Glomerular endothelial cell (primary cell): Measurements from ENCODE around the gene YLPM1. TPM values are rescaled to one million over a fixed set of nuclear protein-coding genes. Genes with fewer than 3 reads are reported as not detected.

Experiments
- DNase-seq: peaks from one replicate; pipeline ENCODE4 v3.0.0-alpha.2; 2011; ENCODE audit warnings: low read depth, low spot score; ENCODE audit errors: extremely low read depth
- total RNA-seq: library from RNA; depleted of rRNA; stranded (reverse); fragments of >200 nt; gene quantifications from 2 replicates; pipeline ENCODE4 v1.2.3, GENCODE V29; 2015

YLPM1 gene
- total RNA-seq, 1 donor from 2014 or later, result 62.5 TPM

DNA sequence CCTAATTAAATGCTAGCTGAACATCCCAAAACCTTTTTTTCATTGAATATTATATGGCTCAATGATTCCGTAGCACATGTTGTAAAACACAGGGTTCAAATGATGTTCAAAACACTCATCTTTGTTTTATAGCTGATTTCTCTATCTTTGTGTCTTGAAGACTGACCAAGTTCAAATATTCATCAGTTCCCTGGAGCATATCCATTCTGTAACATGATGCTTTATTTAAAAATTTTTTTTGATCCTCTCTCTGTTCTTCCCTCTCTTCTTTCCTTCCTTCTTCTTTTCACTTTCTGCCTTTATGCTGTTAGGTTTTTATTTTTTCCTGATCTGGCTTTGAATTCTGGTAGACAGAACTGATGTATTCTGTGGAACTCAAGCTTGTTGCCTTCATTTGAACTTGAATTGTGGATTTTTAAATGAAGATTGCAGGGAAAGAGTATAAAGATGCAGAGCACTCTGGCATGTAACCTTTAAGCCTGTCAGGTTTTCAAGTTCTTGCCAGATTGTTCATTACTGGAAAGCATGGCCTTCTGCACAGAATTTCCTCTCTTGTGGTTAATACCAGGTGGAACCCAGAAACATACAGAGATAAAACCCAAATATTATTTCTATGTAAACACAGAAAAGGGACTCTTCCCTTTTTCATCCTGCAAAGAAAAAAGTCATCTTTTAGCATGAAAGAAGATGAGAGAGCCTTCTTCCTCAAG is 73.3 kb downstream of the YLPM1 start:
- DNase-seq, result no peak

DNA sequence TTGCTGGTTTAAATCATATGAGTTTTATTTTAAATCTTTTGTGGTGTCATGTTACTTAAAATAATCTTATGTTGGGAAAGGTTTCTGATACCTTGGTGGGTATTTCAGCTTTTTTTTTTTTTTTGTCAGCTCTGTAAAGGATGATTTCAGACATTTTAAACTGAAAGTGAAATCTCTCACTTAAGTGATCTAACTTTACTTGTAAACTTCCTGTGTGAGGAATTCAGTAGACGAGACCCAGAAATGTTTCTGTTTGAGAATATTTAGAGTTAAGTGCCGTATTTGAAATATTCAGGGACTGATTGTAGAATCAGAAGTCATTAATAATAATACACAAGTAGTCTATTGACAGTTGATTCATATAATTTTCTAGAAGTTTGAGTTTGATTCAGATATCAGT is 75.0 kb downstream of the YLPM1 start:
- no peak for DNase-seq

DNA sequence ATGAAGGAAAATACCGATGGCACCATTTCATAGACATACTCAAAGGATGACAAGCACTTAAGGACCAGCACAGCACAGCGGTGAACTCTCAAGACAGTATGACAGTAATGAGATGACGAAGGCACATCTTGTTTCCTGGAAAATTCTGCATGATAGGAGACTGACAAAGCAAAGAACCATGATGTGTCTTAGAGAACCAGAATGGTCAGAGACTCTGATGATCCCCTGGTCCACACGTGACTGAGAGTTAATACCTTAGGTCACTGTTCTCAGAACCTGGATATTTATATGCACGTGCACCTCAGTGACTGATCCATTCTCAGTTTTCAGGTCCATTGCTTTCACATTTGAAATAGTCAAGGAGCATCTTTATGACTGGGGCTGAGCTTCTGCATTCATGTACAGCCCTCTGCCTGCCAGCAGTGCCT is 77.5 kb downstream of the YLPM1 start:
- DNase-seq, result no peak

DNA sequence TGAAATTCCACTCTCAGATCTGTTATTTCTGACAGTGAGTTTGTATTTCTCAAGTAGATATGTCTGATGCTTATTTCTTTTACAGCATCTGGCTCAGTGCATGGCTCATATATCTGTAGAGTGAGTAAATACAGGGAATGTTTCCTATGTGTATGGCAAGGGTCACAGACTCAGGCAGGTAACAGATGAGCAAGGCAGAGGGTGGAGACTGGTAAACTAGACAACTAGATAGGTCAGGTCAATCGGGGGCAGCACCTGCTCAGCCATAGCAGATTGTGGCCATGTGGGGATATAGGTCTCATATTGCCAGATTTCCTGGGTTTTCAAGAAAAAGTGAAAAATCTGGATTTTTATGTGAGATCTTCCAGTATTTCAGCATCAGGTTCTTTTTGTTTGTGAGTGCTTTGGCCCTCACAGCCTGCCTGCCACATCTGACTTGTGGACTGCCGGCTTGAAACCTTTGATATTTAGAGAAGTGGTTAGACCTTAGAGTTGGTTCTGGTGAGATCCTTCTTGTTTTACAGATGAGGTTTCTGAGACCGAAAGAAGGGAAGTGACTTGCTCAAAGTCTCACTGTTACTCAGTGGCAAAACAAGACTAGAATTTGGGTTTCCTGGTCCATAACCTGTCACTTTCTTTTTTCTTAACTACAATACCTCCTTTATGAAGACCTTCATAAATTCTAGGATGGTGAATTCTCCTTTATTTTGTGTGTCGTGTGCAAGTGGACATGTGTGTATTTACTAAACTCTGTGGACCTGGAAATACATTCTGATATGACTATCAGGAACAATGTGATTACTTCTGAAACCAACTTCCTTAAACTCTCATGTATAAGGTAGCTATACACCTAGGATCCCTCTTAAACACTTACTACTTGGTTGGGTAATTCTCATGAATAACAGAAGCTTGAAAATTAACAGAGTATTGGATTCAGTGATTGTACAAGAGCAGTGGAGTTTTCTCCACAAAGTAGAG is 78.4 kb downstream of the YLPM1 start:
- no peak for DNase-seq

DNA sequence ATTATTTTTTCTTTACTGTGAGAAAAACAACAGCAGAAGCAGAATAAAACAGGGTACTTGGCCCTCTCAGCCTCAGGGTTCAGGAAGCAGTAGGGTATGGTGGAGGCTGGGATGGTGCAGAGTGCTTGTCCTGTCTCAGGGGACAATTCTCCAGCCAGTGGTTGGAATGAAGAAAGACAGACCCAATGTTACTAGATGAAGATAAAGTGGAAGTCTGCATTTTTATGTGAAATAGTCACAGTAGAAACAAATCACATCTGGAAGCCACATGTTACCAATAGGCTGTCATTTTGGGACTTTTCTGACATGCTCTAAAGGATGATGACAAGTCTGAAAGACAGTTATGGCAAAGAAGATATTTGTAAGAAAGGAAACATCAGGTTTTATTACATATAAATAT is 80.5 kb downstream of the YLPM1 start:
- no peak for DNase-seq

DNA sequence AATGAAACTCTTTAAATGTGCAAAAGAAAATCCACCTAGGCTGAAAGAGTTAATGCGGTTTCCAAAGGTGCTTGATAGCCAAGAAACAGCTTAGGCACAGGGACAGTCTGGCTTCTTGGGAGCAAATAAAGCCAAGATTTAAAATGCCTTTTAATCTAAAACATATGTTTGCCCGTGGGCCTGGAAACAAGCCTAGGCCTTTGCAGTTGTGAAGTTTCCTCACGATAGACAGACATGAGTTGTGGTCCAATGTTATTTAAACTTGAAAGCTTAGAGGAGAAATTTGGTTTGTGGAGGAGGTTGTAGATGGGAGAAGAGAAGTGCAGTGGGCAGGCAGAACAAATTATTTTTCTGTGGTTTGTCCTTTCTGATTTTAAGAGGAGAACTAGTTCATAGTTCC is 83.1 kb downstream of the YLPM1 start:
- no peak for DNase-seq

DNA sequence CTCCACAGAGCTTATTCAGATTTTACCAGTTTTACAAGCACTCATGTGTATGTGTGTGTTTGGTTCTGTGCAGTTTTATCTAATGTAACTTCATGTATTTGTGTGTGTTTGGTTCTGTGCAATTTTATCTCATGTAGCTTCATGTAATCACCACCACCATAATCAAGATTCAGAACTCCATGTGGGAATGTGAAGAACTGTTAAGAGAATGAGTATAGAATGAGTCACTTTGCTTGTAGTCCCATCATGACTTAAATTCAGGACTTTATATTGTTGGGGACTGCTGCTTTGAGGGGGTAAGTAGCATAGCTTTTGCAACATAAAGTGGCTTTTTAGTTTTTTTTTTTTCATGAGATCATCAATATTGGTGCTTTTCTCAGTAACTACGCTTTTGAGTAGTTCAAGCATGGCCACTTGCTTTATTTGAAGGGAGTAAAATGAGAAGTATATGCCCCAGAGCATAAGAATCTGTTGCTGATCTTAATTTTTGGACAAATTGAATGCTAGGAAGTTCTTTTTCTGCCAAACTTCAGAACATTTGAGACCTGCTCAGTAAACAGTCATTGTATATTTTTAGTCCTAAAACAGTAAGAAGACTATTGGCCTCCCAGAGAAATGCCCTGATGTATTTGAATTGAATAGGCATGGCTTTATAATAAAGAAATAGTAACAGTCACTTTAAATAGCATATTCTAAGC is 84.0 kb downstream of the YLPM1 start:
- DNase-seq, result no peak

DNA sequence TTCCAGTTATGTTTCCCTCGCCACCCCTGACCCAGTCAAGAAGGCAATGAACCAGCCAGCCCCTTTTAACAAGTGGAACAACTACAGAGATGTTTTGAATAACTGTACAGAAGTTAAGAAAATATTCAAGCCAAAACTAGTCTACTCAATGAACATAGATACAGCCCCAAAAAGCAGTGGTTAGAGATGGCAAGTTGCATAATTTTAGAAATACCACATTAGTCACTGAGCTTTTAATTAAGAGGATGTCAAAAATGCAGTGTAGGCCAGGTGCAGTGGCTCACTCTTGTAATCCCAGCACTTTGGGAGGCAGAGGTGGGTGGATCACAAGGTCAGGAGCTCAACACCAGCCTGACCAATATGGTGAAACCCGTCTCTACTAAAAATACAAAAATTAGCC is 85.7 kb downstream of the YLPM1 start:
- DNase-seq, result no peak

DNA sequence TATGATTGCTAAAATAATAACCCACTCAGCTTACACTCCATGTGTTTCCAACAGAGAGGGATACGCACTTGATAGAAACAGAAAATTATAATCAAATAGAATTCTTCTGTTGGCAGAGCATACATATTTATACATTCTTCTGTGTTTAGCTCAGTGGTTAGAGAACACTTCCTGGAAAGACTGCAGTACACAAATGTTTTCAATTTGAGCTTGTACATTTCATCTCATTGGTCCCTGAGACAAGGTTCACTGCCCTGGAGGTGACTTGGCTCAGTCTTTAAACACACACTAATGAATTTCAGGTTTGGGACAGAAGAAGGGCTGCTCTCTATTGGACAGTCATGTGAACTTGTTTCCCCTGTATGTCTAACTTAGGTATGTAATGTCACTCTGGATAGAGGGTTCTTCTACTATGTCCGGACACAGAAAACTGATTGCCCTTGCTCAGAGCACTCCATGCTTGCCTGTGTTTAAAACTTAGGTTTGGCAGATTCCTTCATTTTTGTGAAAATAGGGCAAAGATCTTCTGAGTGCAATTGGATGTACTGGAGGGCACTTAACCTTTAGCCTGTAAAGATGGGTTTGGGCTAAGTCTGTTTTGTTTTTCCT is 89.9 kb downstream of the YLPM1 start:
- DNase-seq, result no peak

DNA sequence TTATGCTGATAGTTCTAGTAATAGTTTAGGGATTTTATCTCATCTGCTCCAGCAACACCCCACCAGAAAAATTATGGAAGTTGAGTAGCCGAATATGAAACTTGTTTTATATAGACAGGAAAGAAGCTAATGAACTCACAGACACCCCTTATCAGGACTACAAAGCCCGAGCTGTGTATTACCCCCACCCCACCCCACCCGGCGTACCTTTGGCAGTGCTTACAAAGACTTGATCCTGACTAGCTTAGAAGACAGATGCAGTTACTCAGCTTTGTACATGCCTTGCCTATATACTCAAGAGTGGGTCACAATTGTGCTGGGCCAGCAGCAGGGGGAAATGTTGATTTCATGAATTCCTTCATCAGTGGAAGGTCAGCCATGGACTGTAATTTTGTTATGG is 90.5 kb downstream of the YLPM1 start:
- no peak for DNase-seq

DNA sequence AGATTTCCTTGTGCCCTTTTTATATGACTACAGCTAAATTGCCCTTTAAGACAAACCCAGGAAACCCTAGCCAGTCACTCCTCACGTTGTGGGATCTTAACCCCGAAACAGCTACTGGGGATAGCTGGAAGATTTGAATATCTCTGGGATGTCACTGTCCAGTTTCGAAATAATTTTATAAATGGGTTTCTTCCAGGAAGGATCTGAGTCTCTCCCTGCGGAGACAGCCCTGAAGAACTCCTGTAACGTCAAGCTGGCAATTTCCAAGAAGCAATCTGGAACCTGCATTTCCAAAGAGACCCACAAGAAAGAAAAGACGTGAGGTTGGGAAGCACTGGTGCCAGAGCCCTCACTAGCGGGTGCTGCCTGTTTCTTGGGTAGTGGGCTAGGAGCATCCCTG is 91.9 kb downstream of the YLPM1 start:
- no peak for DNase-seq

DNA sequence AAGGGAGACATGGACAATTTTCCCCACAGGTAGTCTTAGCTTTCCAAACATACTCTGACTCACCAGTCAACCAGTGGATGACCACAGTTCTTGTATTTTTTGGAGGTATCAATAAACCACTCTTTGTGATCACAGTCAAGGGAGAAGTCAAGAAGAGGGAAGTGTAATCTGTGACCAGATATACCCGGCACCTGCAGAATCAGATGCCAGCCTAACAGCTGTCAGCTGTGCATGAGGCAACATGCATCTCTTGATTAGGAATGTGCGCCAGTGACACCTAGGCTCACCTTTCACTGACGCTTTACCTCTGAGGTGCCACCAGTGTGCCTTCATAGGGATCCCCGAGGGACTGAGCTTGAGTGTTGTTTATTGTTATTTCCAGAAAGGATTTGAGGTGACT is 92.8 kb downstream of the YLPM1 start:
- DNase-seq, result no peak

DNA sequence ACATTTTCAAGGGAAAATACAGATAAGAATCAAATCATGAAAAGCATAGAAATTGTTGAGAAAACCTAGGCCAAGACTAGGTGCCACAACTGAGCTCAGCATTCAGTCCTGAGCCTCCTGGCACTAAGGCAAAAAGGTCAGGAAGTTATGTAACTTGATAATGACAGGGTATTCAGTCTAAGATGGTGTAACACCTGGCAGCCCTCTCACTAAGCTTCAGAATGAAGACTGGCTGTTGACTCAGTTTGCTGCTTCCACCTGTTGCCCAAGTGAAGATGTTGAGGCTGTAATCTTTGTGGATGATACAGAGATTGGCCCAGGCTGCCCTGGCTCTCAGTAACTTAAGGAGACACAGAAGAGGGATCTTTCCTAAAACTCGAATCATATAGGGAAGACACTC is 93.2 kb downstream of the YLPM1 start:
- no peak for DNase-seq

DNA sequence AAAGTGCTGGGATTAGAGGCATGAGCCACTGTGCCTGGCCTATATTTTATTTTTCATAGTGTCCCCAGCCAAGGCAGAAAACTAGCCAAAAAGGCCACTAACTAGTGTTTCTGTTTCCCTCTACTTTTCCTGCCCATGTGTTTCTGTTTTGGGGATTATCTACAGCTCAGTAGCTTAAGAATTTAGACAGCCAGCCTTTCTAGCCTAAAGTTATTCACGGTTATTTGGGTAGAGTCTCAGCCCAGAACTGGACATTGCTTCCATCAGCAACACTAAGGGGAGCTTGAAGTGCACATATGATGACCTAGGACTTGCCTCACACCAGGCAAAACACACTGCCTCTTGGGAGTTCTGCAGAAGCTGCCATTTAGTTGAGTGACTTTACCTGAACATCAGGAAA is 94.9 kb downstream of the YLPM1 start:
- no peak for DNase-seq

DNA sequence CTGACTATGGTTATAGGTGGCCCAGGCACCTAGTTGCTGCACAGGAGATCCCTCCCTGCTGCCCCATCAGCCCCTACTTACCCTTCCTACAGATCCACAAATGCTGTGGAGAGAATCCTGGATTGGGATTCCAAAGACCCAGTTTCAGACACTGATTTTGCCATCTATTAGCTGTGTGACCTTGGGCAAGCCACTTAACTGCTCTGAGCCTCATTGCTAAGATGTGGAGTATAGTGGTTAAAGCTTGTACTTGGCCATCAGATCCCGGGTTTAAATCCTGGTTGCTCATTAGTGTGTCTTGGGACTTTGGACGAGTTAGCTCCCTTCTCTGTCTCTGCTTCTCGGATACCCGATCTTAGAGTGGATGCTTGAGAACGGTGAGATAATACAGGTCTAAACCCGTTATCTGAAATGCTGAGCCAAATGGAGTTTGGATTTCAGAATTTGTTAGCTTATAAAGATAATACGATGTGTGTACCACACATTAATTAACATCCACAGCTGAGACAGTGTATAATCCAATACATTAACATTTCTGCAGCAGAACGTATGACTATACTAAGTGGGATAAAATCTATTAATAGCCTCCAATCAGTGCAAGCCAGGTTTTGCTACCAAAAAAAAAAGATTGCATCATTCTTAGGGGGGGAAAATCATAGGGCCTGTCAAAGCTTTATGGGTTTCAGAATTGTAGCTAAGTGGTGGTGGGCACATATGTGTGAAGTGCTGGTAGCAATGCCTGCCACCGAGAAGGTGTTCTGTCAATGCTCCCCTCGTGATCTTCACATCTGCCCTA is 96.8 kb downstream of the YLPM1 start:
- DNase-seq, result no peak

DNA sequence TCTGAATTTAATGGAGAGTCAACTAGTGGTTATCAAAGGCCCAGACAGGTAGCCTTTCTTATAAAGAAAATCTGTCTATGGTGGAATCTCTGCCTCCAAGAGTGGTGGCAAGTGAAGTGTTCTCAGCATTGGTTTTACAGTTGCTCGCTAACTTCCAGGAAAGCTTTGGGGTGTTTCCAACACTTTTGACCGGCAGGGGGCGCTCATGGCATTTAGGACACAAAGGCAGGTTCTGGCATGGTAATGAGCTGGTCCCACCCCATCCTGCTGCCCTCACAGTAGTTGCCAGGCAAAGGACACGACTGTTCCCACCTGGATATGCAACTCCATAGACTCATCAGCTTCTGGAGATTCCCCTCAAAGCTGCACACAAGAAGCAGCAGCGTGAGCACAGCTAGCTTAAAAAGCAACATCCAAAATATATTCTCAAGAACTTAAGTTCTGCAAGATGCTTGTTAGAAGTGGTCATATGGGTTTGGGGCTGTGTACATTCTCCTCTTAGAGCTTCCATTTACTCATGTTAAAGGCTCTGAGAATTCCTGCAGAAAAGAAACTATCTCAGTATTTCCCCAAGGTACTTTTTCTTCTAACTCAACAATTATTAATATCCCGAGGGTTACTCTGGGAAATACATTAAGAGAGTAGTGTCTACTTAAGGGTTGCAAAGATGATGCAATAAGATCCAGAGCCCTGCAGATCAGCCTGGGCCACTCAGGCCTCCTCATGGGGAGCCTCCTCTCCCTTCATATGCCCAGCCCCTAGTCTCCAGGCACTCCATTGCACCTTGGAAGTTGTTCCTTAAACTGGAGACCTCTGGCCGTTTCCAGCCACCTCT is 98.0 kb downstream of the YLPM1 start:
- peak; percentile 55 for DNase-seq

DNA sequence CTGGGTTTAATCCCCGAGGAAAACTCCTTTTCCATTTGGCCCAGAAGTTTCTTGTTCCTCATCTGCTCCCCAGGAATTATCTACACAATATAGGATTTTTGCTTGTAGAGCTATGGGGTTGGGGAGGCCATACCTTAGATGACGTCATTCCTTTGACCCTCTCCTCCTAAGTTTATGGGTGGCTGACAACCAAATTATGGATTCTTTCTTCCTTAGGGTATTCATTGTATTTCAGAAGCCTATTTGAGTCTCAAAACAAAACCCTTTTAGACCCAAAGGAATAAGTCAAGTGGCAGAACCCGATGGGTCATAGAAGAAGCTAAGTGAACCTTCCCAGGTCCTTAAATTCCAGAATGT is 98.6 kb downstream of the YLPM1 start:
- DNase-seq, result no peak

DNA sequence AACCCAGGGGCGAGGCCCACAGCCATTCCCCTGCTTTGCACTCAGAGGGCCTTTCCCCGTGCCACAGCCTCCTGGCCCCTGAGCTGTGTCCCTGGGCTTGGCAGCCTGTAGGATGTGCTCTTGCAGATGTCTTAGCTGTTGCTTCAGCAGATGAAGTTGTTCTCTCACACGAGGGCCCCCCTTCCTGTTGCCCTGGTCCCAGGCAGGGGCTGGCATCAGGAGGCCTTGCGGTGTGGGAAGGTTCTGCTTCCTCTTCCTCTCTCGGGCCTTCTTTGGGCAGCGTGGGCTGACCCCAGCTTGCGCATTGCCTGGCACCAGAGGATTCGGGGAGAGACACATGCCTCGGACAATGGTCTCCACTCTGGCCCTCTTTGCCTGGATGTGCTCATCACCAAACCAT is 100.2 kb downstream of the YLPM1 start:
- DNase-seq, result no peak

DNA sequence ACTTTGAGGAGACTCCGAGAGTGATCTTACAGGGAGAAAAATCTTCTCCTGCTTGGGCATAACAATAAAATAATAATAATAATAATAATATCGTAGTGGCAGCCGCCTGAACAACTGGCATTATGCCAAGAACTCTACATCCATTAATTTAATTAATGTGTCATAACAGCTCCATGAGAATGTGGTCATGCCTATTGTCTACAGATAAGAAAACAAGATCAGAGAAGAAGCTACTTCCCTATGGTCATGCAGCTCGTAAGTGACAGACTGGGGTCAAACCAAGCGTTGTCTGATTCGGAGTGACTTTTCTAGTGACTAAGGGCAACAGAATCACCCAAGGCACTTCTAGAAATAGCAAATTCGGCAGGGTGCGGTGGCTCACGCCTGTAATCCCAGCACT is 101.1 kb downstream of the YLPM1 start:
- DNase-seq, result no peak
